Keratinocyte (primary cell): ENCODE measurements around the gene SWI5.

Source experiments
- CTCF ChIP-seq, 3 experiments: IDR thresholded peaks in 1 of 3; conservative IDR thresholded peaks in 1 of 3; optimal IDR thresholded peaks in 1 of 3; 2 replicates in 2 of 3; 3 replicates in 1 of 3; pipeline versions ENCODE3 to v1.5.1; 2011; ENCODE audit warnings: low read length in 3 of 3, mild to moderate bottlenecking in 3 of 3, moderate library complexity in 2 of 3, control low read depth in 1 of 3, inconsistent platforms in 1 of 3; ENCODE audit not compliant: insufficient read depth in 2 of 3; ENCODE audit errors: extremely low read depth in 1 of 3
- EZH2 ChIP-seq: IDR thresholded peaks from one replicate; pipeline ENCODE4 v1.6.1; 2012; ENCODE audit warnings: inconsistent platforms, mild to moderate bottlenecking, low read length, moderate library complexity

DNA sequence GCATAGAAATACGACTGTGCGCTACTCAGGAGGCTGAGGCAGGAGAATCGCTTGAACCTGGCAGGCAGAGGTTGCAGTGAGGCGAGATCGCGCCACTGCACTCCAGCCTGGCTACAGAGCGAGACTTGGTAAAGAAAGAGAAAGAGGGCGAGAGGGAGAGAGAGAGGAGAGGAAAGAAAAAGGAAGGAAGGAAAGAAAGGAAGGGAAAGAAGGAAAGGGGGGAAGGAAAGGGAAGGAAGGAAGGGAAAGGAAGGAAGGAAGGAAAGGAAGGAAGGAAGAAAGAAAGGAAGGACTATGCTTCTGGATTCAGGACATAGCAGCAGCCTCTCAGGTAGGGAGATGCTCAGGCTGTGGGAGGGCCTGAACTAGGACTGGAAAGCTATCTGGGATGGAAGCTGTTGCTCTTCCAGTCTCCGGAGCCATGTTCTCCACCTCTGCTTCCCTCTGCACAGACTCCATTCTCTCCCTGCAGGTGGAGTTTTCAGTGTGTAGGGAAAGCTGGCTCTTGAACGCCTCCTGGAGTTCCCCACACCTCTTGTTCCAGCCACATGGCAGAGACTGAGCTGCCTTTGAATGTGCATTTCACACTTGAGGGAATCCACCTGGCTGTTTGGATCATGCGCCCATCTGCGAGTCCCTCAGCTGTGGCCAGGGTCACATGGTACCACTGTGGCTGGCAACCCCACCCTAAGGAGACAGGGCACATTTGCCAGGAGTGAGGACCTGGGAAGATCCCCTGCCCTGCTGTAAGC, 9.1 kb downstream of the SWI5 start:
- no peak for TF ChIP-seq CTCF (optimal IDR thresholded peaks at IDR 0.05 in 1 of 3, IDR thresholded peaks at IDR 0.05 in 1 of 3, conservative IDR thresholded peaks at IDR 0.05 in 1 of 3; ENCODE audit: extremely low read depth in 1 of 3, insufficient read depth in 2 of 3, low read length in 3 of 3)
- no peak for TF ChIP-seq EZH2
